Kidney epithelial cell (primary cell): ENCODE data around the gene GMPPB. TPM values are rescaled to one million over a fixed set of nuclear protein-coding genes. Genes with fewer than 3 reads are reported as not detected.

Experiments used
- DNase-seq: peaks from one replicate; pipeline ENCODE4 v3.0.0-alpha.2; 2010; ENCODE audit warnings: low read depth
- H3K27me3 ChIP-seq: 2 replicates; pipeline ENCODE4 v1.6.0; 2011; ENCODE audit warnings: low read length; ENCODE audit not compliant: control insufficient read depth, insufficient read depth
- H3K36me3 ChIP-seq: 2 replicates; pipeline ENCODE4 v1.5.1; 2011; ENCODE audit warnings: low read length; ENCODE audit not compliant: control insufficient read depth, insufficient read depth
- H3K4me3 ChIP-seq: 2 replicates; pipeline ENCODE4 v1.5.1; 2011; ENCODE audit warnings: low read depth, mild to moderate bottlenecking, control low read depth, low read length
- total RNA-seq: library from RNA; depleted of rRNA; stranded (reverse); fragments of >200 nt; gene quantifications from 2 replicates; pipeline ENCODE4 v1.2.3, GENCODE V29; 2015
- TF ChIP-seq, protein P1 (sequence below): IDR thresholded peaks from 2 replicates; pipeline ENCODE4 v1.5.1; 2011; ENCODE audit warnings: mild to moderate bottlenecking, moderate library complexity, low read length, control low read depth, inconsistent platforms; ENCODE audit not compliant: insufficient read depth, poor library complexity, severe bottlenecking

The GMPPB gene
- total RNA-seq, 1 donor from 2014 or later, result 53.2 TPM

DNA sequence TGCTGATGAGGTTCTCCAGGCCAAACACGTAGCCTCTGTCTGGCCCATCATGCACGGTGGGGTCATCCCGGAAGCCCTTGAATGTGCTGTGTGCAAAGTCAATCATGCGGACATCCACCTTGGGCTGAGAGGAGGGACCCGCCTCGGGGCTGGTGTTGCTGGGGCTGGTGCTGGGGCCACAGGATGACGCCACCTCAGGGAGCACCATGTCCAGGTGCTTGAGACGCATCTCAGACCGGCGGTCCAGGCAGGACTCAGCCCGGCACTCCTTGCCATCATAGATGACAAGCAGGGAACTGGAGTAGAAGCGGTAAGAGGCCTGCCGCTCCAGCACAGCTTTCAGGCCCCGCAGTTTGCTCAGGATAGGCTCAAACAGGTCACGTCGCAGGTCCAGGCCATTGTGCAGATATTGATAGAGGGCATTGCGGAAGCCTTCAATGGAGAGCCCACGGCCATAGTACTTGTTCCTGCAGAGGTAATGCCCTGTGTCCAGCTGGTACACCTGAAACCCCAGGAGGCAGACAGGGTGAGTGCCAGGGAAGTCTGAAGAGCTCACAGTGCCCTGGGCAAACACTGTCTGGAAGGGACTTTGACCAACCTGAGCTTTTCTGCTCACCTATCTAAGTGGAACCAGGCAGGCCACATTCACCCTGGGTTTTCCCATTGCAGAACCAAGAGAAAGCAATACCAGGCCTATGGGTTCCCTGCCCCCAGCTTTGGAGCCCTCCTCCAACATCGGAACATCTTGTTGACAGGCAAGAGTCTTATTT, 3.6 kb upstream of the GMPPB start:
- H3K4me3 ChIP-seq, result no peak overlapping the region
- H3K27me3 ChIP-seq, result no peaks in the 10 kb centered on the region
- peaks cover 2% of the 10 kb centered on the region for H3K36me3 ChIP-seq
- DNase-seq, result no peak
- TF ChIP-seq, protein P1, sequence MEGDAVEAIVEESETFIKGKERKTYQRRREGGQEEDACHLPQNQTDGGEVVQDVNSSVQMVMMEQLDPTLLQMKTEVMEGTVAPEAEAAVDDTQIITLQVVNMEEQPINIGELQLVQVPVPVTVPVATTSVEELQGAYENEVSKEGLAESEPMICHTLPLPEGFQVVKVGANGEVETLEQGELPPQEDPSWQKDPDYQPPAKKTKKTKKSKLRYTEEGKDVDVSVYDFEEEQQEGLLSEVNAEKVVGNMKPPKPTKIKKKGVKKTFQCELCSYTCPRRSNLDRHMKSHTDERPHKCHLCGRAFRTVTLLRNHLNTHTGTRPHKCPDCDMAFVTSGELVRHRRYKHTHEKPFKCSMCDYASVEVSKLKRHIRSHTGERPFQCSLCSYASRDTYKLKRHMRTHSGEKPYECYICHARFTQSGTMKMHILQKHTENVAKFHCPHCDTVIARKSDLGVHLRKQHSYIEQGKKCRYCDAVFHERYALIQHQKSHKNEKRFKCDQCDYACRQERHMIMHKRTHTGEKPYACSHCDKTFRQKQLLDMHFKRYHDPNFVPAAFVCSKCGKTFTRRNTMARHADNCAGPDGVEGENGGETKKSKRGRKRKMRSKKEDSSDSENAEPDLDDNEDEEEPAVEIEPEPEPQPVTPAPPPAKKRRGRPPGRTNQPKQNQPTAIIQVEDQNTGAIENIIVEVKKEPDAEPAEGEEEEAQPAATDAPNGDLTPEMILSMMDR, result no peak

DNA sequence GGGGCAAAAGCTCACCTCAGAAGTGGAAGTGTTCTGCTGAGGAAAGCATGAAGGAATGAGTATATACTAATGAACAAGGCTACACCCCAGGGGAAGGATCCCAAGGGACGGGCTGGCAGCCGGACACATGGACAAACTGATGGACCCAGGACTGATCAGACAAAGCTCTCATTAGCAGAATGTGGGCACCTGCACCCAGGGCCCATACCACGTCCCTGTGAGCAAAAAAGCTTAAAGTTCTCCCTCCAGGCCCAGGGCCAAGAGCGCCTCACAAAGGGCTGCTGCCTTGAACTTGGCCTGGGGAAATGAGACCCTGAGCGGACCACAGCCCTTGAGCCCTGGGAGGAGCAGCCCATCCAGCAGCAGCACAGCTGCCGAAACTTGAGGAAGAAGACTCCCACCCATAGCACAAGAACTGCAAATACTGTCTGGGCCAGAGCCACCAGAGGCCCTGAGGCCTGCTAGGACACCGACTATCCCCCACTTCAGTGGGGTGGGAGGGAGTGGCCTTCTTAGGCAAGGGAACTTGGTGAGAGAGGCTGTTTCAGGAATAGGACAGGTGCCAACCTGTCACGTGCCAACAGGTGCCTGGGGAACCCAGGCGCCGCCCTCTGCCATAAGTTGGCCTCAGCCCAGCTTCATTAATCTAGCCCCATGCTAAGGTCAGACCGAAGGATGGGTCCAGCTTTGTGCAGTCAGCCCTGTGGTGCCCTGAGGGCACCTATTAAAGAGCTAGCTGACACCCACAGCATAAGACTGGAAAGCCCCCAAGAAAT, 2.3 kb upstream of the GMPPB start:
- Histone ChIP-seq H3K27me3 (no peaks in the 10 kb centered on the region), H3K4me3 (no peak overlapping the region), H3K36me3 (peaks cover 2% of the 10 kb centered on the region)
- DNase-seq, result no peak
- TF ChIP-seq, protein P1, result no peak

DNA sequence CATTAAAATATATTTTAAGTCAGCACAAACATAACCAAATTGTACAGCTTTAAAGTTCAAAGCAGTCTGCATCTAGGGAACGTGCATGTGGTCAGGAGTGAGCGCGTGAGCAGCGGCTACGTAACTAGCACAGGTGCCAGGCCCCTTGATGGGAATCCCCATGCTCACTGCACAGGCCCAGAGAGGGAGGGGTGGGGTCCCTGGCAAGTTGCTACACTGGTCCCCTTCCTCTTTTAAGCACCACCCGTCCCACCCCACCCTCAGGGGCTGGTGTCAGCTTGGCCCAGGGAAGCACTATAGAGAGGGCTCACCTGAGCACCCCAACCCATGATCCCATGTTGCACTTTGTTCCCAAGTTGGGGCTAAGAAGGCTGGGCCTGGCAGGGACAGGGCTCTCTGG, 835 bp upstream of the GMPPB start:
- H3K36me3 ChIP-seq, result peaks cover 1% of the 10 kb centered on the region
- TF ChIP-seq, protein P1, result no peak
- no peaks in the 10 kb centered on the region for H3K27me3 ChIP-seq
- DNase-seq, result no peak
- H3K4me3 ChIP-seq, result peak overlapping the region; percentile 55

DNA sequence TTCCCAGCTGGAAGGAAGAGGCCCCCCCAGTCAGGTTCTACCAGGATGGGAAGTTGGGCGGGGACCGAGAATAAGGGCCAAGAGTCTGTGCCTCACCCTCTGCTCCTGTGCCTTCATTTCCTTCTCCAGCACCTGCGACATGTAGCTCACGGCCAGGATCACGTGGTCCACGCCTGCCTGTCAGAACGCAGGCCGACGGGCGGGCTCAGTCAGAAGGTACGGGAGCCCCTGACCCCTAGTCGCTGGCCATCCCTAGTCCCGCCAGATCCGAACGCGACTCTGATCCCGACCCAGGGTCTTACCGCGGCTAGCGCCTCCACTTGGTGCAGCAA, 489 bp downstream of the GMPPB start:
- H3K27me3 ChIP-seq, result peaks cover 7% of the 10 kb centered on the region
- peak overlapping the region; percentile 99 for H3K4me3 ChIP-seq
- DNase-seq, result no peak
- TF ChIP-seq, protein P1, result no peak
- H3K36me3 ChIP-seq, result peaks cover 1% of the 10 kb centered on the region

DNA sequence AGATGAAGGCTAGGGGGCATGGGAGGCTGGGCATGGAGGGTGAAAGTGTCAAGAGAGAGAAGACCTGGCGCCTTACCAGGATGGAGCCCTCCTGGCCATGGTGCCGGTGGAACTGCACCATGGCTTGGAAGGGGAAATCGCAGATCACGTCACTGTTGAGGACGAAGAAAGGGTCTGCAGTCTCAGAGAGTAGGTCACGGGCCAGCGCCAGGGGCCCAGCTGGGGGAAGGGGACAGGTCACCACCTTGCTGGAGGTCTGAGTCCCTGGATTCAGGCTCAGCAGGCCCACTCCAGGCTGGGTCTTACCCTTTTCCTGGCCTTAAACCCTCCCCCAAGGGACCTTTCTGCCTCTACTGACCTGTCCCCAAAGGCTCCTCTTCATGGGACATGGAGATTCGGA, 855 bp downstream of the GMPPB start:
- Histone ChIP-seq H3K27me3 (peaks cover 11% of the 10 kb centered on the region), H3K36me3 (peaks cover 1% of the 10 kb centered on the region), H3K4me3 (peak overlapping the region; percentile 99)
- DNase-seq, result no peak
- TF ChIP-seq, protein P1, result no peak
